ENCODE data around the gene RPUSD1.

DNA sequence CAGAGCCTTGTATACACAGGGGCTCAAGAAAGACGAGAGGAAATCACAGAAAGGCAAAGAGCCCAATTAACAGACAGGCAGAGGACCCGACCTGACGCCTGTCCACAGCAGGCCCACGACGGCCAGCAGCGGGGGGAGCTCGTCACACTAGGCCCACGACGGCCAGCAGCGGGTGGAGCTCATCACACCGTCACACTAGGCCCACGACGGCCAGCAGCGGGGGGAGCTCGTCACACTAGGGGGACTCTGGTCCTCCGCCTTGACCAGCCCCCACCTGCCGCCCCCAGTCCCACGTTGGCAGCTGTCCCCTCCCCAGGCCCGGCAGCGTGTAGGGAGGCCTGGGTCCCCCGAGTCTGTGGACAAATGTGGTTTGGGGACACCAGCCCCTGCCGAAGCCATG, 36.0 kb upstream of the RPUSD1 start:
- TF ChIP-seq CTCF (IDR thresholded peaks at IDR 0.05): no peak
- no peak for TF ChIP-seq POLR2A (IDR thresholded peaks at IDR 0.05)

Data from heart left ventricle (tissue), 13 donors.